Adrenal gland (tissue), 12 donors: Measurements from ENCODE around the gene DIAPH2. TPM values are rescaled to one million over a fixed set of nuclear protein-coding genes. Genes with fewer than 3 reads are reported as not detected.

Source experiments
- DNase-seq, 7 donors: peaks; one replicate each; pipeline ENCODE4 v3.0.0-alpha.2; 2019 to 2020
- H3K27ac ChIP-seq, 5 donors: fragments of 200-600 bp; sonication (generic) in 4 of 5; 1 replicate in 3 of 5; 2 replicates in 2 of 5; pipeline versions ENCODE4 v1.5.1 to v1.8.0; 2016 to 2020; ENCODE audit warnings: mild to moderate bottlenecking in 1 of 5
- H3K27me3 ChIP-seq: fragments of 200-600 bp; 2 replicates; pipeline ENCODE4 v1.8.0; 2021
- H3K36me3 ChIP-seq, 2 donors: fragments of 200-600 bp; replicated peaks in 1 of 2; 1 replicate in 1 of 2; 2 replicates in 1 of 2; pipeline versions ENCODE4 v1.5.1 to v1.8.0; 2018 to 2022
- H3K4me1 ChIP-seq, 2 donors: fragments of 200-600 bp; replicated peaks in 1 of 2; 1 replicate in 1 of 2; 2 replicates in 1 of 2; pipeline versions ENCODE4 v1.5.1 to v1.8.0; 2018 to 2021
- H3K4me3 ChIP-seq, 4 donors: fragments of 200-600 bp; sonication (generic) in 3 of 4; one replicate each; pipeline ENCODE4 v1.5.1; 2016 to 2018
- H3K9me3 ChIP-seq, 3 donors: fragments of 200-600 bp; sonication (generic) in 1 of 3; replicated peaks in 1 of 3; 1 replicate in 2 of 3; 2 replicates in 1 of 3; pipeline versions ENCODE4 v1.5.1 to v1.8.0; 2016 to 2021
- CTCF ChIP-seq, 6 experiments: fragments of 450-650 bp in 4 of 6; fragments of 200-600 bp in 2 of 6; sonication (generic) in 1 of 6; IDR thresholded peaks; 1 replicate in 5 of 6; 2 replicates in 1 of 6; pipeline versions ENCODE4 v1.5.1 to v1.8.0; 2016 to 2021; ENCODE audit warnings: antibody characterized with exemption in 6 of 6, mild to moderate bottlenecking in 2 of 6, moderate library complexity in 1 of 6
- POLR2A ChIP-seq, 2 donors: fragments of 450-650 bp; IDR thresholded peaks; one replicate each; pipeline ENCODE4 v1.6.1; 2017; ENCODE audit warnings: antibody characterized with exemption in 2 of 2, mild to moderate bottlenecking in 2 of 2, moderate library complexity in 1 of 2
- WGBS, 4 donors: extraction: QIAGEN DNeasy Blood & Tissue Kit in 2 of 4; methylation state at CpG; one replicate each; pipeline versions ENCODE4 v1.1.5 to v1.1.7; 2013 to 2017; 5-methylcytosine and 5-hydroxymethylcytosine counted together
- intact Hi-C, 2 donors: fragments of 100-400 bp; cut with DNase I; formaldehyde crosslinking; loops; one replicate each; pipeline versions ENCODE4 v1.14.1 to v1.15.0; 2022 to 2023
- polyA plus RNA-seq, 3 donors: library from polyadenylated mRNA; stranded (reverse); fragments of 200-250 nt in 2 of 3; fragments of 350-450 nt in 1 of 3; fragmentation: Illumina TruSeq in 1 of 3; extraction: RNeasy Lipid Tissue Mini Kit (QIAGEN cat#74804) in 1 of 3; gene quantifications; one replicate each; pipeline ENCODE4 v1.2.3, GENCODE V29; 2013 to 2014
- total RNA-seq, 9 donors: library from RNA; depleted of rRNA in 4 of 9; stranded (reverse); fragments of >200 nt in 4 of 9; fragments of 120-200 nt in 1 of 9; fragmentation: NEBNext Ultra II Directional in 1 of 9; extraction: Animal tissue kit (Norgen Biotek cat#: 25700) in 1 of 9; gene quantifications; one replicate each; pipeline versions ENCODE4 v1.1.0 to v1.2.4, GENCODE V29; 2013 to 2023
- donor health status: healthy with polysubstance abuse.
- donor health status: Bipolar disorder and iron deficiency.
- donor health status: DM: yes; HTN: yes; CAD: no.
- donor health status: DM: no; HTN: no; CAD: no.
- donor health status: DM: no; HTN: no; CAD: no.
- donor health status: DM: yes; HTN: yes; CAD: no.

DIAPH2 gene
- total and polyA plus RNA-seq, 12 donors, result 3.2 to 33.3 (median 12.3) TPM

GRCh38 chrX:97016106-97016505, 331.5 kb downstream of the DIAPH2 start:
- Histone ChIP-seq H3K9me3 (no peaks in the 10 kb centered on the region), H3K4me1 (no peaks in the 10 kb centered on the region), H3K36me3 (no peaks in the 10 kb centered on the region), H3K27me3 (peaks cover 7% of the 10 kb centered on the region), H3K4me3 (no peak overlapping the region), H3K27ac (no peak overlapping the region)
- DNase-seq, result no peak
- TF ChIP-seq POLR2A (IDR thresholded peaks at IDR 0.05) (no peak), CTCF (IDR thresholded peaks at IDR 0.05) (no peak)
- intact Hi-C loops, result no loop called here
- 66 to 75% (median 67%) methylated on average over 2 of the region's 2 CpGs for WGBS, 4 donors

GRCh38 chrX:97021680-97022079, 337.0 kb downstream of the DIAPH2 start:
- Histone ChIP-seq H3K4me1 (no peaks in the 10 kb centered on the region), H3K4me3 (no peak overlapping the region), H3K9me3 (no peaks in the 10 kb centered on the region), H3K27me3 (peaks cover 7% of the 10 kb centered on the region), H3K27ac (no peak overlapping the region), H3K36me3 (no peaks in the 10 kb centered on the region)
- TF ChIP-seq POLR2A (IDR thresholded peaks at IDR 0.05), result no peak
- no peak for TF ChIP-seq CTCF (IDR thresholded peaks at IDR 0.05)
- WGBS, 4 donors, result 65 to 78% (median 73%) methylated on average over 3 of the region's 3 CpGs
- DNase-seq, result no peak
- intact Hi-C loops, result no loop called here

- TF ChIP-seq POLR2A (IDR thresholded peaks at IDR 0.05) (no peak), CTCF (IDR thresholded peaks at IDR 0.05) (peak in 5 of 6 experiments; percentile 10 to 28 (median 20))
- no peak for DNase-seq
- WGBS, 4 donors, result 11 to 33% (median 25%) methylated on average over 2 of the region's 2 CpGs
These were observed 341.8 kb downstream of the DIAPH2 start for GRCh38 chrX:97026406-97026805.

GRCh38 chrX:97027384-97027922, 342.8 kb downstream of the DIAPH2 start:
- Histone ChIP-seq H3K4me3 (no peak overlapping the region), H3K27ac (no peak overlapping the region), H3K9me3 (no peaks in the 10 kb centered on the region), H3K27me3 (peaks cover 3% of the 10 kb centered on the region), H3K4me1 (no peaks in the 10 kb centered on the region), H3K36me3 (no peaks in the 10 kb centered on the region)
- WGBS, 4 donors, result 49 to 89% (median 73%) methylated on average over 6 of the region's 6 CpGs
- intact Hi-C loops, result no loop called here
- no peak for DNase-seq
- TF ChIP-seq CTCF (IDR thresholded peaks at IDR 0.05) (no peak), POLR2A (IDR thresholded peaks at IDR 0.05) (no peak)

More at GRCh38 chrX:97026406-97026805, 341.8 kb downstream of the DIAPH2 start:
- peaks cover 3% of the 10 kb centered on the region for H3K27me3 ChIP-seq
- no peaks in the 10 kb centered on the region for H3K4me1 ChIP-seq
- H3K4me3 ChIP-seq, result no peak overlapping the region
- intact Hi-C loops, result no loop called here
- no peaks in the 10 kb centered on the region for H3K9me3 ChIP-seq
- H3K27ac ChIP-seq, result no peak overlapping the region
- H3K36me3 ChIP-seq, result no peaks in the 10 kb centered on the region
